ENCODE measurements around the gene ACTR3. TPM values are rescaled to one million over a fixed set of nuclear protein-coding genes. Genes with fewer than 3 reads are reported as not detected.
"Not testable (repeated sequence)": the region's sequence is repeated elsewhere in the genome, so short reads cannot be mapped to it uniquely, and the experiment has no call there.

ACTR3 gene
- total RNA-seq, 1 experiment from 2014 or later = 296 TPM

DNA sequence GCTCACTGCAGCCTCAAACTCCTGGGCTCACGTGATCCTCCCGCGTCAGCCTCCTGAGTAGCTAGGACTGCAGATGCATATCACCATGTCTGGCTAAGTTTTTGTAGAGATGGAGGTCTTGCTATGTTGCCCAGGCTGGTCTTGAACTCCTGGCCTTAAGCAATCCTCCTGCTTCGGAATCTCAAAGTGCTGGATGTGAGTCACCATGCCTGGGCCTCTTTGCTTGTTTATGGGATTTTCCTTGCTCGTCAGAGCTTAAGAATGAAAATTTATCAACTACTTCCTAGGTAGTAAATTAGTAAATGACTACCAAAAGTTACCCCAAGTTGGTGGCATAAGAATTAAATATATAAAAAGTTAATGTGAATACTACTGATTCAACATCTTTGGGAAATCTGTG lies 51.0 kb downstream of the ACTR3 start:
- Mint-ChIP-seq H3K36me3 (ENCODE audit: insufficient read depth, unreplicated experiment) (peaks cover 36% of the 10 kb centered on the region), H3K27ac (ENCODE audit: unreplicated experiment) (no peak overlapping the region), H3K27me3 (ENCODE audit: unreplicated experiment) (no peaks in the 10 kb centered on the region), H3K4me3 (ENCODE audit: low read depth, unreplicated experiment) (no peak overlapping the region), H3K9me3 (ENCODE audit: low read depth, unreplicated experiment) (peaks cover 9% of the 10 kb centered on the region), H3K4me1 (ENCODE audit: low read depth, unreplicated experiment) (no peaks in the 10 kb centered on the region)
- intact Hi-C loops (cut with micrococcal nuclease; ENCODE audit: unreplicated experiment) = no loop called here
- TF ChIP-seq, protein P1, sequence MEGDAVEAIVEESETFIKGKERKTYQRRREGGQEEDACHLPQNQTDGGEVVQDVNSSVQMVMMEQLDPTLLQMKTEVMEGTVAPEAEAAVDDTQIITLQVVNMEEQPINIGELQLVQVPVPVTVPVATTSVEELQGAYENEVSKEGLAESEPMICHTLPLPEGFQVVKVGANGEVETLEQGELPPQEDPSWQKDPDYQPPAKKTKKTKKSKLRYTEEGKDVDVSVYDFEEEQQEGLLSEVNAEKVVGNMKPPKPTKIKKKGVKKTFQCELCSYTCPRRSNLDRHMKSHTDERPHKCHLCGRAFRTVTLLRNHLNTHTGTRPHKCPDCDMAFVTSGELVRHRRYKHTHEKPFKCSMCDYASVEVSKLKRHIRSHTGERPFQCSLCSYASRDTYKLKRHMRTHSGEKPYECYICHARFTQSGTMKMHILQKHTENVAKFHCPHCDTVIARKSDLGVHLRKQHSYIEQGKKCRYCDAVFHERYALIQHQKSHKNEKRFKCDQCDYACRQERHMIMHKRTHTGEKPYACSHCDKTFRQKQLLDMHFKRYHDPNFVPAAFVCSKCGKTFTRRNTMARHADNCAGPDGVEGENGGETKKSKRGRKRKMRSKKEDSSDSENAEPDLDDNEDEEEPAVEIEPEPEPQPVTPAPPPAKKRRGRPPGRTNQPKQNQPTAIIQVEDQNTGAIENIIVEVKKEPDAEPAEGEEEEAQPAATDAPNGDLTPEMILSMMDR (IDR thresholded peaks at IDR 0.05; ENCODE audit: unreplicated experiment) = no peak
- no TSS peak for BruUV-seq (replicated peaks)
- DNase-seq = no peak
- CTCF ChIA-PET = no interaction called here

DNA sequence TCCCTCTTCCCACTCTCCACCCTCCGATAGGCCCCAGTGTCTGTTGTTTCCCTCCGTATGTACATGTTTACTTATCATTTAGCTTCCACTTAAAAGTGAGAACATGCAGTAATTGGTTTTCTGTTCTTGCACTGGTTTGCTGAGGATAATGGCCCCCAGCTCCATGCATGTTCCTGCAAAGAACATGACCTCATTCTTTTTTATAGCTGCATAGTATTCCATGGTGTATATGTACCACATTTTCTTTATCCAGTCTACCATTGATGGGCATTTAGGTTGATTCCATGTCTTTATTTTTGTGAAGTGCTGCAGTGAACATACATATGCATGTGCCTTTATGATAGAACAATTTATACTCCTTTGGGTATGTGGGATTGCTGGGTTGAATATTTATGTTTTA lies 55.9 kb downstream of the ACTR3 start:
- CTCF ChIA-PET; H3K4me3 Mint-ChIP-seq (ENCODE audit: low read depth, unreplicated experiment); intact Hi-C loops (cut with micrococcal nuclease; ENCODE audit: unreplicated experiment); BruUV-seq (replicated peaks); H3K27ac Mint-ChIP-seq (ENCODE audit: unreplicated experiment); H3K4me1 Mint-ChIP-seq (ENCODE audit: low read depth, unreplicated experiment); DNase-seq; H3K9me3 Mint-ChIP-seq (ENCODE audit: low read depth, unreplicated experiment); H3K27me3 Mint-ChIP-seq (ENCODE audit: unreplicated experiment): not testable (repeated sequence)
- H3K36me3 Mint-ChIP-seq (ENCODE audit: insufficient read depth, unreplicated experiment) = peaks cover 18% of the 10 kb centered on the region

DNA sequence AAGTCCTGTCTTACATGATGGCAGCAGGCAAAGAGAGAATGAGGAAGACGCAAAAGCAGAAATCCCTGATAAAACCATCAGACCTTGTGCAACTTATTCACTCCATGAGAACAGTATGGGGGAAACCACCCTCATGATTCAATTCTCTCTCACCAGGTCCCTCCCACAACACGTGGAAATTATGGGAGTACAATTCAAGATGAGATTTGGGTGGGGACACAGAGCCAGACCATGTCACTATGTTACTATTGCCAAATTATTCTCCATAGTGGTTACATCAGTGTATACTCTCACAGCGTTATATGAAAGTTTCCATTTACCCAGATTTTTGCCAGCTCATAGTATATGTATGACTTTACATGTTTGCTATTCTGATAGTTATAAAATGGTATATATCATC lies 61.0 kb downstream of the ACTR3 start:
- H3K27me3 Mint-ChIP-seq (ENCODE audit: unreplicated experiment); DNase-seq; H3K27ac Mint-ChIP-seq (ENCODE audit: unreplicated experiment); intact Hi-C loops (cut with micrococcal nuclease; ENCODE audit: unreplicated experiment); H3K4me1 Mint-ChIP-seq (ENCODE audit: low read depth, unreplicated experiment); H3K9me3 Mint-ChIP-seq (ENCODE audit: low read depth, unreplicated experiment); H3K4me3 Mint-ChIP-seq (ENCODE audit: low read depth, unreplicated experiment); CTCF ChIA-PET; BruUV-seq (replicated peaks): not testable (repeated sequence)
- H3K36me3 Mint-ChIP-seq (ENCODE audit: insufficient read depth, unreplicated experiment) = peaks cover 29% of the 10 kb centered on the region

DNA sequence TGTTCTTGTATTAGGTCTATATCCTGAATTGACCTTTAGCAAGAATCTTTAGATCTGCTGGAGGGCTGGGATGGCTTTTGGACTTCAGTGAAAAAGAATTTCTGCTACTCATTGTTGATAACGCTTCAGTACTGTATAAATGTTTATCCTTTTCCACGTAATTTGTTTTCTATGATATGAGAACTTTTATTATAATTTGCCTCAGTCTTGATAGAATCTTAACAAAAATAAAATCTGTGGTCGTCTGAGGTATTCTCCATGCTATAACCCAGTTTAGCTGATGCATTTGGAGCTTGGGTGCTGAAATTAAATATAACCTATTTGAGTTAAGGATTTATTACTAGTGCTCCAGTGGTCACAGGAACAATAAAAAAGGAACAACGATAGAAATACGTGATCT lies 71.1 kb downstream of the ACTR3 start:
- H3K36me3 Mint-ChIP-seq (ENCODE audit: insufficient read depth, unreplicated experiment) = peaks cover 24% of the 10 kb centered on the region
- intact Hi-C loops (cut with micrococcal nuclease; ENCODE audit: unreplicated experiment) = no loop called here
- CTCF ChIA-PET = no interaction called here

DNA sequence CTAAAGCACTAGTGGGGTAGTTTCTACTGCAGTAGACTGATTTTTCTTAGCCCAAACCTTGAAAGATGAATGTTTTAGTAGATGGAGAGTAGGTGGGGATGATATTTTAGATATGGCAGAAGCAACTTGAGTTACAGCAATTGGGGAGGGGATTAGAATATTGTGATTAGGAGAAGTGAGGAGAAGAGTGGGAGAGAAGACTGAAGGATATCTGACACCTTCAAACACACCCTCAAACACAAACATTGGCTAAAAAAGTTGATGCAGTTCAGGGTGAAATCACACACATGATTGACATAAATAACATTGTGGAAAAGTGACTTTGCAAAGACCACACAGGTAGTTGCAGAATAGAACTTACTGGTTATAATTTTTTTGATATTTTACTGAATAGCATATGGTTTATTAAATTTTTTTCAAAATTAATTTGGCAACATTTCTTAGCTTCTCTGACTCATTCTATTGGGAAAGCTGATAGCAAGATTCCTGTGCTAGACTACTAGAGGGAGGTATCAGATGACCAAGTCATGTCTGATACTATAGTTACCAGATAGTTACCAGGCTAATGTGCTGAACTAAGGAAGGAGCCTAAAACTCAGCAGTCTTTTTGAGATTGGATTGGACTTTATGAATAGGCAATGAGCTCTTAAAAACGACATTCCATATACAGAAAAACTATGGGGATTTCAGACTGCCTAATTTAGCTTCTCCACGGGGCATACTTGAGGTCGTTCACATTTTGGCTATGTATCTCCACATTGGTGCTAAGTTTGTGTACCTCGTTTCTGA lies 73.0 kb downstream of the ACTR3 start:
- Mint-ChIP-seq H3K4me3 (ENCODE audit: low read depth, unreplicated experiment) (peak overlapping the region; percentile 3), H3K27ac (ENCODE audit: unreplicated experiment) (peak overlapping the region; percentile 82), H3K9me3 (ENCODE audit: low read depth, unreplicated experiment) (no peaks in the 10 kb centered on the region), H3K27me3 (ENCODE audit: unreplicated experiment) (no peaks in the 10 kb centered on the region), H3K36me3 (ENCODE audit: insufficient read depth, unreplicated experiment) (peaks cover 36% of the 10 kb centered on the region), H3K4me1 (ENCODE audit: low read depth, unreplicated experiment) (peaks cover 38% of the 10 kb centered on the region)
- TF ChIP-seq, protein P1 (IDR thresholded peaks at IDR 0.05; ENCODE audit: unreplicated experiment) = no peak
- intact Hi-C loops (cut with micrococcal nuclease; ENCODE audit: unreplicated experiment) = no loop called here
- BruUV-seq (replicated peaks) = no TSS peak
- CTCF ChIA-PET = interaction anchor here (1.6 kb wide), 1 partner anchor 588 kb away, joined by 8 read pairs; no protein-coding TSS in a partner anchor
- DNase-seq = no peak

More for the DNA sequence above, 71.1 kb downstream of the ACTR3 start:
- no TSS peak for BruUV-seq (replicated peaks)
- no peak overlapping the region for H3K4me3 Mint-ChIP-seq (ENCODE audit: low read depth, unreplicated experiment)
- DNase-seq = no peak
- no peaks in the 10 kb centered on the region for H3K27me3 Mint-ChIP-seq (ENCODE audit: unreplicated experiment)
- H3K27ac Mint-ChIP-seq (ENCODE audit: unreplicated experiment) = no peak overlapping the region
- peaks cover 22% of the 10 kb centered on the region for H3K4me1 Mint-ChIP-seq (ENCODE audit: low read depth, unreplicated experiment)
- H3K9me3 Mint-ChIP-seq (ENCODE audit: low read depth, unreplicated experiment) = no peaks in the 10 kb centered on the region
- TF ChIP-seq, protein P1 (IDR thresholded peaks at IDR 0.05; ENCODE audit: unreplicated experiment) = no peak
